ENCODE measurements around the gene GLDC.

DNA sequence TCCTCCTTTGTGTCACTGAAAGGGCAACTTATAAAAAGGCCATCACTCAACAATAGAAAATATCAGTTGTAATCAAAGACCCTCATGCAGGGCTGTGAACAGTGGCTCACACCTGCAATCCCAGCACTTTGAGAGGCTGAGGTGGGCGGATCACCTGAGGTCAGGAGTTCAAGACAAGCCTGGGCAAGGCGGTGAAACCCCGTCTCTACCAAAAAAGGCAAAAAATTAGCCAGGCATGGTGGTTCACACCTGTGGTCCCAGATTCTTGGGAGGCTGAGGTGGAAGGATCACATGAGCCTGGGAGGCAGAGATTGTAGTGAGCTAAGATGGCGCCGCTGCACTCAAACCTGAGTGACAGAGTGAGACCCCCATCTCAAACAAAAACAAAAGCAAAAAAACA is 24.7 kb downstream of the GLDC start:
- TF ChIP-seq, protein P1, sequence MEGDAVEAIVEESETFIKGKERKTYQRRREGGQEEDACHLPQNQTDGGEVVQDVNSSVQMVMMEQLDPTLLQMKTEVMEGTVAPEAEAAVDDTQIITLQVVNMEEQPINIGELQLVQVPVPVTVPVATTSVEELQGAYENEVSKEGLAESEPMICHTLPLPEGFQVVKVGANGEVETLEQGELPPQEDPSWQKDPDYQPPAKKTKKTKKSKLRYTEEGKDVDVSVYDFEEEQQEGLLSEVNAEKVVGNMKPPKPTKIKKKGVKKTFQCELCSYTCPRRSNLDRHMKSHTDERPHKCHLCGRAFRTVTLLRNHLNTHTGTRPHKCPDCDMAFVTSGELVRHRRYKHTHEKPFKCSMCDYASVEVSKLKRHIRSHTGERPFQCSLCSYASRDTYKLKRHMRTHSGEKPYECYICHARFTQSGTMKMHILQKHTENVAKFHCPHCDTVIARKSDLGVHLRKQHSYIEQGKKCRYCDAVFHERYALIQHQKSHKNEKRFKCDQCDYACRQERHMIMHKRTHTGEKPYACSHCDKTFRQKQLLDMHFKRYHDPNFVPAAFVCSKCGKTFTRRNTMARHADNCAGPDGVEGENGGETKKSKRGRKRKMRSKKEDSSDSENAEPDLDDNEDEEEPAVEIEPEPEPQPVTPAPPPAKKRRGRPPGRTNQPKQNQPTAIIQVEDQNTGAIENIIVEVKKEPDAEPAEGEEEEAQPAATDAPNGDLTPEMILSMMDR (IDR thresholded peaks at IDR 0.05): no peak
- TF ChIP-seq, protein P2, sequence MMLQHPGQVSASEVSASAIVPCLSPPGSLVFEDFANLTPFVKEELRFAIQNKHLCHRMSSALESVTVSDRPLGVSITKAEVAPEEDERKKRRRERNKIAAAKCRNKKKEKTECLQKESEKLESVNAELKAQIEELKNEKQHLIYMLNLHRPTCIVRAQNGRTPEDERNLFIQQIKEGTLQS (CRISPR knock-in tag; conservative IDR thresholded peaks at IDR 0.05): no peak
- TF ChIP-seq ELF4 (CRISPR knock-in tag; IDR thresholded peaks at IDR 0.05; ENCODE audit: low read depth) (no peak), OVOL2 (CRISPR knock-in tag; IDR thresholded peaks at IDR 0.05; ENCODE audit: borderline replicate concordance) (no peak), ZNF121 (CRISPR knock-in tag; IDR thresholded peaks at IDR 0.05) (no peak), ZBTB21 (CRISPR knock-in tag; IDR thresholded peaks at IDR 0.05; ENCODE audit: borderline replicate concordance) (no peak)
- TF ChIP-seq, protein P3, sequence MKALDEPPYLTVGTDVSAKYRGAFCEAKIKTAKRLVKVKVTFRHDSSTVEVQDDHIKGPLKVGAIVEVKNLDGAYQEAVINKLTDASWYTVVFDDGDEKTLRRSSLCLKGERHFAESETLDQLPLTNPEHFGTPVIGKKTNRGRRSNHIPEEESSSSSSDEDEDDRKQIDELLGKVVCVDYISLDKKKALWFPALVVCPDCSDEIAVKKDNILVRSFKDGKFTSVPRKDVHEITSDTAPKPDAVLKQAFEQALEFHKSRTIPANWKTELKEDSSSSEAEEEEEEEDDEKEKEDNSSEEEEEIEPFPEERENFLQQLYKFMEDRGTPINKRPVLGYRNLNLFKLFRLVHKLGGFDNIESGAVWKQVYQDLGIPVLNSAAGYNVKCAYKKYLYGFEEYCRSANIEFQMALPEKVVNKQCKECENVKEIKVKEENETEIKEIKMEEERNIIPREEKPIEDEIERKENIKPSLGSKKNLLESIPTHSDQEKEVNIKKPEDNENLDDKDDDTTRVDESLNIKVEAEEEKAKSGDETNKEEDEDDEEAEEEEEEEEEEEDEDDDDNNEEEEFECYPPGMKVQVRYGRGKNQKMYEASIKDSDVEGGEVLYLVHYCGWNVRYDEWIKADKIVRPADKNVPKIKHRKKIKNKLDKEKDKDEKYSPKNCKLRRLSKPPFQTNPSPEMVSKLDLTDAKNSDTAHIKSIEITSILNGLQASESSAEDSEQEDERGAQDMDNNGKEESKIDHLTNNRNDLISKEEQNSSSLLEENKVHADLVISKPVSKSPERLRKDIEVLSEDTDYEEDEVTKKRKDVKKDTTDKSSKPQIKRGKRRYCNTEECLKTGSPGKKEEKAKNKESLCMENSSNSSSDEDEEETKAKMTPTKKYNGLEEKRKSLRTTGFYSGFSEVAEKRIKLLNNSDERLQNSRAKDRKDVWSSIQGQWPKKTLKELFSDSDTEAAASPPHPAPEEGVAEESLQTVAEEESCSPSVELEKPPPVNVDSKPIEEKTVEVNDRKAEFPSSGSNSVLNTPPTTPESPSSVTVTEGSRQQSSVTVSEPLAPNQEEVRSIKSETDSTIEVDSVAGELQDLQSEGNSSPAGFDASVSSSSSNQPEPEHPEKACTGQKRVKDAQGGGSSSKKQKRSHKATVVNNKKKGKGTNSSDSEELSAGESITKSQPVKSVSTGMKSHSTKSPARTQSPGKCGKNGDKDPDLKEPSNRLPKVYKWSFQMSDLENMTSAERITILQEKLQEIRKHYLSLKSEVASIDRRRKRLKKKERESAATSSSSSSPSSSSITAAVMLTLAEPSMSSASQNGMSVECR (CRISPR knock-in tag; IDR thresholded peaks at IDR 0.05; ENCODE audit: borderline replicate concordance): no peak

All from WTC11 (cell line).